CD4-positive, alpha-beta memory T cell (primary cell): ENCODE results near the gene CERS6. TPM values are rescaled to one million over a fixed set of nuclear protein-coding genes. Genes with fewer than 3 reads are reported as not detected.

Source experiments
- CTCF ChIA-PET: fragments of 350-600 bp; sonication (Branson Sonifier 250); formaldehyde crosslinking; loops from one replicate; lab custom pipeline; 2021; ENCODE audit warnings: inconsistent platforms; ENCODE audit not compliant: partially characterized antibody; lab: Charles Lee
- POLR2A ChIA-PET: fragments of 350-600 bp; sonication (Branson Sonifier 250); formaldehyde crosslinking; loops from one replicate; lab custom pipeline; 2021; ENCODE audit not compliant: partially characterized antibody; lab: Charles Lee
- DNase-seq, 5 donors: peaks; one replicate each; pipeline versions ENCODE4 v3.0.0 to v3.0.0-alpha.2; 2020 to 2022; ENCODE audit warnings: mixed read lengths in 1 of 5
- H3K27ac ChIP-seq: one replicate; pipeline ENCODE4 v1.7.0; 2013; ENCODE audit warnings: low read depth, low read length
- H3K27me3 ChIP-seq: 2 replicates; pipeline ENCODE4 v1.7.0; 2013; ENCODE audit warnings: mild to moderate bottlenecking, low read length, moderate library complexity; ENCODE audit not compliant: insufficient read depth
- H3K36me3 ChIP-seq: 2 replicates; pipeline ENCODE4 v1.7.0; 2013; ENCODE audit warnings: mild to moderate bottlenecking, low read length, moderate library complexity; ENCODE audit not compliant: insufficient read depth
- H3K4me1 ChIP-seq: 2 replicates; pipeline ENCODE4 v1.7.0; 2013; ENCODE audit warnings: mild to moderate bottlenecking, low read length, moderate library complexity; ENCODE audit not compliant: insufficient read depth
- H3K4me3 ChIP-seq, 2 donors: one replicate each; pipeline ENCODE4 v1.7.0; 2013; ENCODE audit warnings: low read length in 2 of 2, mild to moderate bottlenecking in 1 of 2
- H3K9me3 ChIP-seq, 2 donors: one replicate each; pipeline ENCODE4 v1.7.0; 2013; ENCODE audit warnings: low read length in 2 of 2, control low read depth in 1 of 2; ENCODE audit not compliant: control insufficient read depth in 1 of 2
- H3K27ac Mint-ChIP-seq, 7 donors: one replicate each; pipeline ENCODE4 v1.8.0; 2020 to 2021; ENCODE audit warnings: mixed read lengths in 7 of 7, mild to moderate bottlenecking in 6 of 7, inconsistent platforms in 3 of 7, moderate library complexity in 3 of 7
- H3K27me3 Mint-ChIP-seq, 2 donors: one replicate each; pipeline ENCODE4 v1.8.0; 2020 to 2021; ENCODE audit warnings: mixed read lengths in 2 of 2
- H3K36me3 Mint-ChIP-seq, 2 donors: one replicate each; pipeline ENCODE4 v1.8.0; 2020 to 2021; ENCODE audit warnings: mixed read lengths in 2 of 2, inconsistent platforms in 1 of 2, mild to moderate bottlenecking in 1 of 2
- H3K4me1 Mint-ChIP-seq, 4 donors: one replicate each; pipeline ENCODE4 v1.8.0; 2020 to 2021; ENCODE audit warnings: mixed read lengths in 4 of 4, mild to moderate bottlenecking in 1 of 4
- H3K4me3 Mint-ChIP-seq, 8 donors: one replicate each; pipeline ENCODE4 v1.8.0; 2020 to 2021; ENCODE audit warnings: mixed read lengths in 8 of 8, mild to moderate bottlenecking in 7 of 8, moderate library complexity in 6 of 8, inconsistent platforms in 3 of 8
- H3K9me3 Mint-ChIP-seq, 8 donors: one replicate each; pipeline ENCODE4 v1.8.0; 2020 to 2021; ENCODE audit warnings: mixed read lengths in 8 of 8, mild to moderate bottlenecking in 5 of 8, inconsistent platforms in 3 of 8, moderate library complexity in 1 of 8
- intact Hi-C: fragments of 100-400 bp; cut with micrococcal nuclease; formaldehyde crosslinking; loops from one replicate; pipeline ENCODE4 v1.15.1; 2023
- polyA plus RNA-seq, 2 donors: library from polyadenylated mRNA; unstranded; fragments of 300-500 nt; fragmentation: Illumina TruSeq; gene quantifications; one replicate each; pipeline ENCODE4 v1.2.3, GENCODE V29; 2021
- total RNA-seq, 2 experiments: library from RNA; stranded (reverse); gene quantifications; one replicate each; pipeline ENCODE4 v1.2.3, GENCODE V29; 2021

The CERS6 gene
- total and polyA plus RNA-seq, 4 experiments from 2014 or later: 5.1 to 11.3 (median 7.6) TPM

- no peaks in the 10 kb centered on the region for H3K27me3 ChIP-seq
- ChIA-PET CTCF (no interaction called here), POLR2A (no interaction called here)
- H3K36me3 ChIP-seq: no peaks in the 10 kb centered on the region
- intact Hi-C loops: no loop called here
- no peaks in the 10 kb centered on the region for H3K27me3 Mint-ChIP-seq
- H3K4me3 ChIP-seq: no peak overlapping the region
- DNase-seq: no peak
- H3K36me3 Mint-ChIP-seq: peaks cover 9 to 26% of the 10 kb centered on the region in 2 donors
- H3K4me1 Mint-ChIP-seq: peaks cover 0 to 7% (median 0%) of the 10 kb centered on the region in 4 donors
- H3K4me3 Mint-ChIP-seq: no peak overlapping the region
- peaks cover 4 to 21% (median 16%) of the 10 kb centered on the region in 8 donors for H3K9me3 Mint-ChIP-seq
- H3K9me3 ChIP-seq: peaks cover 0 to 8% of the 10 kb centered on the region in 2 donors
- no peak overlapping the region for H3K27ac Mint-ChIP-seq
- H3K27ac ChIP-seq: no peak overlapping the region
- no peaks in the 10 kb centered on the region for H3K4me1 ChIP-seq
Measured at GRCh38 chr2:168600949-168601348, 144.9 kb downstream of the CERS6 start.

GRCh38 chr2:168601741-168602140, 145.7 kb downstream of the CERS6 start:
- H3K9me3 ChIP-seq: peaks cover 0 to 8% of the 10 kb centered on the region in 2 donors
- intact Hi-C loops: no loop called here
- H3K36me3 ChIP-seq: no peaks in the 10 kb centered on the region
- Mint-ChIP-seq H3K9me3 (peaks cover 4 to 29% (median 22%) of the 10 kb centered on the region in 8 donors), H3K27me3 (no peaks in the 10 kb centered on the region), H3K4me3 (no peak overlapping the region), H3K27ac (no peak overlapping the region), H3K36me3 (peaks cover 13 to 33% of the 10 kb centered on the region in 2 donors), H3K4me1 (peaks cover 0 to 4% (median 0%) of the 10 kb centered on the region in 4 donors)
- POLR2A ChIA-PET: no interaction called here
- H3K4me1 ChIP-seq: no peaks in the 10 kb centered on the region
- no peaks in the 10 kb centered on the region for H3K27me3 ChIP-seq
- CTCF ChIA-PET: no interaction called here
- no peak for DNase-seq
- no peak overlapping the region for H3K27ac ChIP-seq
- H3K4me3 ChIP-seq: no peak overlapping the region

- intact Hi-C loops: no loop called here
- Histone ChIP-seq H3K36me3 (no peaks in the 10 kb centered on the region), H3K4me1 (no peaks in the 10 kb centered on the region), H3K4me3 (no peak overlapping the region), H3K27ac (no peak overlapping the region), H3K9me3 (peaks cover 0 to 8% of the 10 kb centered on the region in 2 donors), H3K27me3 (no peaks in the 10 kb centered on the region)
- POLR2A ChIA-PET: no interaction called here
- Mint-ChIP-seq H3K27ac (no peak overlapping the region), H3K4me1 (peaks cover 0 to 2% (median 0%) of the 10 kb centered on the region in 4 donors), H3K4me3 (no peak overlapping the region), H3K36me3 (peaks cover 15 to 35% of the 10 kb centered on the region in 2 donors), H3K27me3 (no peaks in the 10 kb centered on the region), H3K9me3 (peaks cover 4 to 30% (median 23%) of the 10 kb centered on the region in 8 donors)
- CTCF ChIA-PET: no interaction called here
- DNase-seq: no peak
Measured at GRCh38 chr2:168602379-168602778, 146.3 kb downstream of the CERS6 start.

- Mint-ChIP-seq H3K9me3 (peaks cover 4 to 30% (median 23%) of the 10 kb centered on the region in 8 donors), H3K4me3 (no peak overlapping the region), H3K4me1 (peaks cover 0 to 2% (median 0%) of the 10 kb centered on the region in 4 donors), H3K36me3 (peaks cover 15 to 35% of the 10 kb centered on the region in 2 donors), H3K27me3 (no peaks in the 10 kb centered on the region), H3K27ac (no peak overlapping the region)
- H3K27me3 ChIP-seq: no peaks in the 10 kb centered on the region
- no peak overlapping the region for H3K4me3 ChIP-seq
- ChIA-PET POLR2A (no interaction called here), CTCF (no interaction called here)
- intact Hi-C loops: no loop called here
- no peaks in the 10 kb centered on the region for H3K4me1 ChIP-seq
- no peak overlapping the region for H3K27ac ChIP-seq
- no peaks in the 10 kb centered on the region for H3K36me3 ChIP-seq
- peaks cover 0 to 8% of the 10 kb centered on the region in 2 donors for H3K9me3 ChIP-seq
- DNase-seq: no peak
Measured at GRCh38 chr2:168602846-168603401, 146.9 kb downstream of the CERS6 start.

GRCh38 chr2:168603439-168603961, 147.4 kb downstream of the CERS6 start:
- H3K27me3 Mint-ChIP-seq: no peaks in the 10 kb centered on the region
- no peak overlapping the region for H3K27ac Mint-ChIP-seq
- no peak overlapping the region for H3K4me3 ChIP-seq
- no peak for DNase-seq
- H3K4me1 ChIP-seq: no peaks in the 10 kb centered on the region
- peaks cover 15 to 35% of the 10 kb centered on the region in 2 donors for H3K36me3 Mint-ChIP-seq
- CTCF ChIA-PET: no interaction called here
- no peak overlapping the region for H3K27ac ChIP-seq
- peaks cover 0 to 8% of the 10 kb centered on the region in 2 donors for H3K9me3 ChIP-seq
- peaks cover 4 to 30% (median 23%) of the 10 kb centered on the region in 8 donors for H3K9me3 Mint-ChIP-seq
- no peaks in the 10 kb centered on the region for H3K36me3 ChIP-seq
- POLR2A ChIA-PET: no interaction called here
- intact Hi-C loops: no loop called here
- peaks cover 0 to 2% (median 0%) of the 10 kb centered on the region in 4 donors for H3K4me1 Mint-ChIP-seq
- H3K4me3 Mint-ChIP-seq: no peak overlapping the region
- H3K27me3 ChIP-seq: no peaks in the 10 kb centered on the region

GRCh38 chr2:168604252-168604651, 148.2 kb downstream of the CERS6 start:
- Mint-ChIP-seq H3K27ac (no peak overlapping the region), H3K9me3 (peaks cover 4 to 30% (median 23%) of the 10 kb centered on the region in 8 donors), H3K36me3 (peaks cover 15 to 35% of the 10 kb centered on the region in 2 donors), H3K27me3 (no peaks in the 10 kb centered on the region), H3K4me3 (no peak overlapping the region), H3K4me1 (peaks cover 0 to 2% (median 0%) of the 10 kb centered on the region in 4 donors)
- Histone ChIP-seq H3K4me3 (no peak overlapping the region), H3K27ac (no peak overlapping the region), H3K9me3 (peaks cover 0 to 8% of the 10 kb centered on the region in 2 donors), H3K36me3 (no peaks in the 10 kb centered on the region), H3K4me1 (no peaks in the 10 kb centered on the region), H3K27me3 (no peaks in the 10 kb centered on the region)
- ChIA-PET CTCF (no interaction called here), POLR2A (no interaction called here)
- DNase-seq: no peak
- intact Hi-C loops: no loop called here

GRCh38 chr2:168607992-168608391, 151.9 kb downstream of the CERS6 start:
- no peaks in the 10 kb centered on the region for H3K27me3 Mint-ChIP-seq
- ChIA-PET CTCF (no interaction called here), POLR2A (no interaction called here)
- Histone ChIP-seq H3K36me3 (no peaks in the 10 kb centered on the region), H3K9me3 (peaks cover 0 to 8% of the 10 kb centered on the region in 2 donors), H3K27me3 (no peaks in the 10 kb centered on the region), H3K4me3 (no peak overlapping the region), H3K27ac (no peak overlapping the region), H3K4me1 (peaks cover 6% of the 10 kb centered on the region)
- no peak overlapping the region for H3K27ac Mint-ChIP-seq
- peaks cover 2 to 17% (median 8%) of the 10 kb centered on the region in 4 donors for H3K4me1 Mint-ChIP-seq
- H3K36me3 Mint-ChIP-seq: peaks cover 15 to 34% of the 10 kb centered on the region in 2 donors
- intact Hi-C loops: no loop called here
- no peak for DNase-seq
- H3K4me3 Mint-ChIP-seq: no peak overlapping the region
- peaks cover 4 to 30% (median 23%) of the 10 kb centered on the region in 8 donors for H3K9me3 Mint-ChIP-seq
